IMR-90 (cell line): Measurements from ENCODE around the gene IQSEC3. TPM values are rescaled to one million over a fixed set of nuclear protein-coding genes. Genes with fewer than 3 reads are reported as not detected.

Source experiments
- ATAC-seq: fragments of 200-7000 bp; cut with Tn5 transposase; 2 replicates; pipeline ENCODE4 v1.9.1; 2020; ENCODE audit warnings: low read depth, mild to moderate bottlenecking, moderate library complexity
- BruUV-seq: library from RNA; stranded (reverse); fragments of 400-500 nt; replicated peaks from 2 replicates; lab custom pipeline; 2021; lab: Mats Ljungman, UMichigan
- CTCF ChIA-PET: fragments of 300-600 bp; formaldehyde crosslinking; extraction: SDS; loops from one replicate; lab custom pipeline; 2021; ENCODE audit warnings: antibody characterized with exemption; lab: Yijun Ruan, JAX
- POLR2A ChIA-PET: fragments of 300-600 bp; sonication (Branson Sonifier 250); formaldehyde crosslinking; loops from one replicate; lab custom pipeline; 2022; ENCODE audit warnings: antibody characterized with exemption; ENCODE audit not compliant: unreplicated experiment; lab: Charles Lee
- DNase-seq: peaks from one replicate; pipeline ENCODE4 v3.0.0; 2013
- H2AFZ ChIP-seq: replicated peaks from 2 replicates; pipeline ENCODE3; 2013; ENCODE audit warnings: low read length, mild to moderate bottlenecking; ENCODE audit not compliant: poor library complexity
- H2AK5ac ChIP-seq: 2 replicates; pipeline ENCODE4 v1.6.1; 2013; ENCODE audit warnings: low read depth, low read length, inconsistent platforms
- H2AK9ac ChIP-seq: replicated peaks from 2 replicates; pipeline ENCODE3; 2013; ENCODE audit warnings: mild to moderate bottlenecking, low read depth, low read length, moderate library complexity; ENCODE audit not compliant: poor library complexity
- H2BK120ac ChIP-seq: 2 replicates; pipeline ENCODE4 v1.6.1; 2013; ENCODE audit warnings: low read depth, low read length, inconsistent platforms
- H2BK15ac ChIP-seq: 3 replicates; pipeline ENCODE4 v1.6.1; 2013; ENCODE audit warnings: low read depth, low read length, inconsistent platforms
- H2BK20ac ChIP-seq: 2 replicates; pipeline ENCODE4 v1.6.1; 2013; ENCODE audit warnings: low read depth, mild to moderate bottlenecking, inconsistent platforms, low read length, moderate library complexity
- H2BK5ac ChIP-seq: 2 replicates; pipeline ENCODE4 v1.6.1; 2013; ENCODE audit warnings: mild to moderate bottlenecking, low read depth, low read length, inconsistent platforms; ENCODE audit not compliant: poor library complexity, severe bottlenecking
- H3K14ac ChIP-seq: replicated peaks from 2 replicates; pipeline ENCODE4 v1.6.1; 2013; ENCODE audit warnings: low read depth, low read length, inconsistent platforms
- H3K18ac ChIP-seq: 2 replicates; pipeline ENCODE4 v1.6.1; 2013; ENCODE audit warnings: low read depth, low read length, control low read depth
- H3K23ac ChIP-seq: 2 replicates; pipeline ENCODE4 v1.6.1; 2013; ENCODE audit warnings: low read depth, low read length, inconsistent platforms
- H3K27ac ChIP-seq: 2 replicates; pipeline ENCODE4 v1.5.1; 2013; ENCODE audit warnings: mild to moderate bottlenecking, control low read depth, low read length; ENCODE audit not compliant: insufficient read depth
- H3K27me3 ChIP-seq: 2 replicates; pipeline ENCODE4 v1.6.1; 2013; ENCODE audit warnings: low read length; ENCODE audit not compliant: control insufficient read depth, insufficient read depth
- H3K36me3 ChIP-seq: 2 replicates; pipeline ENCODE4 v1.6.1; 2013; ENCODE audit warnings: low read length, mixed read lengths; ENCODE audit not compliant: control insufficient read depth, insufficient read depth
- H3K4ac ChIP-seq: 2 replicates; pipeline ENCODE4 v1.6.1; 2013; ENCODE audit warnings: low read depth, low read length, inconsistent platforms
- H3K4me1 ChIP-seq: 2 replicates; pipeline ENCODE4 v1.6.1; 2013; ENCODE audit warnings: low read length, mixed read lengths; ENCODE audit not compliant: control insufficient read depth, insufficient read depth
- H3K4me2 ChIP-seq: 2 replicates; pipeline ENCODE4 v1.6.1; 2013; ENCODE audit warnings: low read depth, mild to moderate bottlenecking, control low read depth, low read length, moderate library complexity
- H3K4me3 ChIP-seq: 2 replicates; pipeline ENCODE4 v1.5.1; 2013; ENCODE audit warnings: low read depth, mild to moderate bottlenecking, control low read depth, low read length, moderate library complexity; ENCODE audit not compliant: insufficient read depth
- H3K56ac ChIP-seq: 2 replicates; pipeline ENCODE4 v1.6.1; 2013; ENCODE audit warnings: low read length, inconsistent platforms; ENCODE audit not compliant: insufficient read depth; ENCODE audit errors: extremely low read depth
- H3K79me1 ChIP-seq, 2 experiments: 2 replicates each; pipeline ENCODE4 v1.6.1; 2013; ENCODE audit warnings: low read length in 2 of 2, inconsistent platforms in 1 of 2, low read depth in 1 of 2
- H3K9ac ChIP-seq: 2 replicates; pipeline ENCODE4 v1.6.1; 2013; ENCODE audit warnings: low read depth, low read length, control low read depth
- H3K9me1 ChIP-seq: 2 replicates; pipeline ENCODE4 v1.6.1; 2013; ENCODE audit warnings: low read length, inconsistent platforms; ENCODE audit not compliant: insufficient read depth
- H3K9me3 ChIP-seq: 2 replicates; pipeline ENCODE4 v1.6.1; 2013; ENCODE audit warnings: low read length; ENCODE audit not compliant: control insufficient read depth, insufficient read depth
- H4K20me1 ChIP-seq: 2 replicates; pipeline ENCODE4 v1.6.1; 2013; ENCODE audit warnings: low read length, inconsistent platforms; ENCODE audit not compliant: insufficient read depth
- H4K5ac ChIP-seq: 2 replicates; pipeline ENCODE4 v1.6.1; 2013; ENCODE audit warnings: mild to moderate bottlenecking, low read depth, low read length, control low read depth
- H4K8ac ChIP-seq, 2 experiments: 2 replicates each; pipeline ENCODE4 v1.6.1; 2013; ENCODE audit warnings: low read depth in 2 of 2, low read length in 2 of 2, control low read depth in 1 of 2, inconsistent platforms in 1 of 2
- H4K91ac ChIP-seq: 2 replicates; pipeline ENCODE4 v1.6.1; 2013; ENCODE audit warnings: low read depth, low read length, inconsistent platforms; ENCODE audit not compliant: insufficient read depth
- CEBPB ChIP-seq: IDR thresholded peaks from 2 replicates; pipeline ENCODE4 v1.6.1; 2012; ENCODE audit warnings: low read depth, low read length, improper control_type of control experiment
- FOS ChIP-seq: fragments of 150-350 bp; IDR thresholded peaks from 2 replicates; pipeline ENCODE4 v1.6.1; 2016; ENCODE audit warnings: low read depth, low read length
- WGBS, 2 experiments: methylation state at CpG; one replicate each; pipeline versions ENCODE4 v1.1.5 to v1.1.7; 2013; ENCODE audit warnings: missing lambda C conversion rate in 2 of 2; ENCODE audit not compliant: insufficient read length in 1 of 2; ENCODE audit errors: extremely low coverage in 2 of 2; 5-methylcytosine and 5-hydroxymethylcytosine counted together
- dilution Hi-C: fragments of 300-500 bp; cut with HindIII; formaldehyde crosslinking; loops from one replicate; pipeline ENCODE4 v1.14.3; 2018; ENCODE audit warnings: low sequenced_read_pairs; ENCODE audit not compliant: unreplicated experiment
- in situ Hi-C: fragments of 300-500 bp; cut with MboI; formaldehyde crosslinking; loops from 3 replicates; pipeline ENCODE4 v1.14.3; 2019; ENCODE audit warnings: low sequenced_read_pairs, inconsistent platforms, mixed read lengths
- intact Hi-C: fragments of 100-400 bp; cut with micrococcal nuclease; formaldehyde crosslinking; loops from 2 replicates; pipeline ENCODE4 v1.10.0; 2022
- polyA plus RNA-seq, 3 experiments: library from polyadenylated mRNA; depleted of rRNA; stranded (reverse); fragments of >200 nt; gene quantifications; 2 replicates each; pipeline ENCODE4 v1.2.3, GENCODE V29; 2012; ENCODE audit warnings: low replicate concordance in 1 of 3
- total RNA-seq: library from RNA; depleted of rRNA; stranded (reverse); fragments of >200 nt; gene quantifications from 2 replicates; pipeline ENCODE4 v1.2.3, GENCODE V29; 2012

IQSEC3 gene
- total and polyA plus RNA-seq, 2 of the 4 experiments (the other 2 are of a cell fraction): 0.10 TPM; not detected in 1

DNA sequence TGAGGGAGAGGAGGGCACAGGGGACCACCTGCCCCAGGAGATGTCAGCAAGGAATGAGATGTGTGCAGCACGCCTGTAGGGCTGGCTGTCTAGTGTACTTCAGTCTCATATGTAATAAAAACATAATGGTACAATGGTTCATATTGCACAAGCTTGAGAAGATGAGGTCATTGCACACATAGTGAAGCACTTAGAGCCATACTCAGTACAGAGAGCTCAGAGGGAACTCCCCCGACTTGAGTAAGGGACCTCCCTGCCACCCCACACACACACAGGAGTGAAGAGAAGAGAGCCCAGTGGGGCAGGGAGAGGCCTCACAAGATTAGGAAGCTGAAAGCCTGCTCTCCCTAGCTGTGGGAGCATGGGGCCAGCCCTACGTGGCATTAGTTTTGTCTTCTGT, 85.9 kb downstream of the IQSEC3 start:
- Histone ChIP-seq H2BK20ac (no peak overlapping the region), H2AK5ac (no peak overlapping the region), H2BK15ac (no peak overlapping the region), H3K9me1 (no peaks in the 10 kb centered on the region), H3K56ac (no peak overlapping the region), H3K18ac (no peak overlapping the region), H4K91ac (no peak overlapping the region), H3K36me3 (no peaks in the 10 kb centered on the region), H4K8ac (no peak overlapping the region), H2BK5ac (no peak overlapping the region), H4K20me1 (no peaks in the 10 kb centered on the region), H2AFZ (no peak overlapping the region), H4K5ac (no peak overlapping the region), H3K9me3 (peaks cover 2% of the 10 kb centered on the region; the same call in 1 of the 2 replicates), H3K4me1 (peaks cover 3% of the 10 kb centered on the region; the same call in 1 of the 2 replicates), H3K27me3 (peaks cover 48% of the 10 kb centered on the region), H3K14ac (no peak overlapping the region), H3K9ac (no peak overlapping the region), H2BK120ac (no peak overlapping the region), H3K79me1 (no peaks in the 10 kb centered on the region), H3K4me3 (no peak overlapping the region), H3K4ac (no peak overlapping the region), H3K23ac (no peak overlapping the region), H3K27ac (no peak overlapping the region), H2AK9ac (no peak overlapping the region), H3K4me2 (no peak overlapping the region)
- dilution Hi-C loops: no loop called here
- intact Hi-C loops: no loop called here
- no peak for TF ChIP-seq FOS
- peak; percentile 82 for TF ChIP-seq CEBPB
- BruUV-seq: no TSS peak
- ChIA-PET POLR2A (no interaction called here), CTCF (no interaction called here)
- no CpG with 5 or more reads among the region's 3 CpGs for WGBS, 2 experiments
- DNase-seq (peak; percentile 63), ATAC-seq (peak; percentile 68)
- in situ Hi-C loops: no loop called here
